ENCODE measurements around the gene LRRC75A. TPM values are rescaled to one million over a fixed set of nuclear protein-coding genes. Genes with fewer than 3 reads are reported as not detected.

Gene LRRC75A
- total RNA-seq, 1 experiment from 2014 or later = 2.8 TPM

- Histone ChIP-seq H3K27ac (ENCODE audit: low read depth, low read length, poor library complexity, severe bottlenecking) (no peak overlapping the region), H3K9me3 (ENCODE audit: low read depth, low read length, poor library complexity, severe bottlenecking) (no peaks in the 10 kb centered on the region), H3K36me3 (ENCODE audit: insufficient read depth, low read length, poor library complexity, severe bottlenecking) (no peaks in the 10 kb centered on the region), H3K27me3 (replicated peaks; ENCODE audit: insufficient read depth, low read depth, low read length, poor library complexity) (no peaks in the 10 kb centered on the region), H3K4me1 (ENCODE audit: insufficient read depth, low read length, poor library complexity, severe bottlenecking) (peaks cover 29% of the 10 kb centered on the region), H3K4me3 (ENCODE audit: low read depth, low read length, poor library complexity, severe bottlenecking) (no peak overlapping the region)
- intact Hi-C loops (cut with micrococcal nuclease; ENCODE audit: unreplicated experiment) = no loop called here
- DNase-seq (ENCODE audit: low spot score) = no peak
- no TSS peak for BruUV-seq (replicated peaks)
- CTCF ChIA-PET = no interaction called here
- TF ChIP-seq CTCF (conservative IDR thresholded peaks at IDR 0.05; ENCODE audit: low read depth, low read length) = no peak
- no peak for TF ChIP-seq EZH2 (IDR thresholded peaks at IDR 0.05; ENCODE audit: borderline replicate concordance, low read depth, low read length, poor library complexity, severe bottlenecking)
- POLR2A ChIA-PET (ENCODE audit: low non-redundant PET) = no interaction called here
These were observed 9.7 kb downstream of the LRRC75A start for GRCh38 chr17:16482253-16482652.

DNA sequence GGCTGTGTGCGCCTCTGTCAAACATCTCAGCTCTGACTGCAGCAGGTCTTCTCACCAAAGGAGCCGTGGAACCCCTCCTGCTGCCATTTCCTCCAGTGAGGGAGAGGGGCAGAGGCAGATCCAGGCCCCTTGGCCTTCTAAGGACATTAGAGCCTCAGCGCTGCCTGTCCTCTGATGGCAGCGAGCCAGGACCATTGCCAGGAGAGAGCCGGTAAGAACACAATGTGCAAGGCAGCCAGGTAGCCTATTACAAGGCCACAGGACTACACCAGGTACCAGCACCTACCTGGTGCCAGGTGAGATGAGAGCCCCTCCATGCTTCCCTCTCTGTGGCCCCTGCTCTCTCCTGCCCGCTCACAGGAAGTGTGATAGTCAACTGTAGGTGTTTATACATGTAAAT is 11.0 kb downstream of the LRRC75A start:
- H3K4me3 ChIP-seq (ENCODE audit: low read depth, low read length, poor library complexity, severe bottlenecking) = no peak overlapping the region
- peaks cover 17% of the 10 kb centered on the region for H3K4me1 ChIP-seq (ENCODE audit: insufficient read depth, low read length, poor library complexity, severe bottlenecking)
- no peaks in the 10 kb centered on the region for H3K36me3 ChIP-seq (ENCODE audit: insufficient read depth, low read length, poor library complexity, severe bottlenecking)
- no peaks in the 10 kb centered on the region for H3K27me3 ChIP-seq (replicated peaks; ENCODE audit: insufficient read depth, low read depth, low read length, poor library complexity)
- H3K9me3 ChIP-seq (ENCODE audit: low read depth, low read length, poor library complexity, severe bottlenecking) = no peaks in the 10 kb centered on the region
- POLR2A ChIA-PET (ENCODE audit: low non-redundant PET) = no interaction called here
- CTCF ChIA-PET = interaction anchor here (0.6 kb wide), 1 partner anchor 262 kb away, joined by 3 read pairs; no protein-coding TSS in a partner anchor
- TF ChIP-seq CTCF (conservative IDR thresholded peaks at IDR 0.05; ENCODE audit: low read depth, low read length) = no peak
- TF ChIP-seq EZH2 (IDR thresholded peaks at IDR 0.05; ENCODE audit: borderline replicate concordance, low read depth, low read length, poor library complexity, severe bottlenecking) = no peak
- no peak for DNase-seq (ENCODE audit: low spot score)
- no peak overlapping the region for H3K27ac ChIP-seq (ENCODE audit: low read depth, low read length, poor library complexity, severe bottlenecking)
- BruUV-seq (replicated peaks) = no TSS peak
- intact Hi-C loops (cut with micrococcal nuclease; ENCODE audit: unreplicated experiment) = no loop called here

- BruUV-seq (replicated peaks) = no TSS peak
- Histone ChIP-seq H3K27ac (ENCODE audit: low read depth, low read length, poor library complexity, severe bottlenecking) (no peak overlapping the region), H3K9me3 (ENCODE audit: low read depth, low read length, poor library complexity, severe bottlenecking) (no peaks in the 10 kb centered on the region), H3K27me3 (replicated peaks; ENCODE audit: insufficient read depth, low read depth, low read length, poor library complexity) (no peaks in the 10 kb centered on the region), H3K4me3 (ENCODE audit: low read depth, low read length, poor library complexity, severe bottlenecking) (no peak overlapping the region), H3K4me1 (ENCODE audit: insufficient read depth, low read length, poor library complexity, severe bottlenecking) (peaks cover under 1% of the 10 kb centered on the region), H3K36me3 (ENCODE audit: insufficient read depth, low read length, poor library complexity, severe bottlenecking) (no peaks in the 10 kb centered on the region)
- no peak for DNase-seq (ENCODE audit: low spot score)
- CTCF ChIA-PET = no interaction called here
- no peak for TF ChIP-seq CTCF (conservative IDR thresholded peaks at IDR 0.05; ENCODE audit: low read depth, low read length)
- TF ChIP-seq EZH2 (IDR thresholded peaks at IDR 0.05; ENCODE audit: borderline replicate concordance, low read depth, low read length, poor library complexity, severe bottlenecking) = no peak
- intact Hi-C loops (cut with micrococcal nuclease; ENCODE audit: unreplicated experiment) = no loop called here
- POLR2A ChIA-PET (ENCODE audit: low non-redundant PET) = no interaction called here
These were observed 12.7 kb downstream of the LRRC75A start for GRCh38 chr17:16479264-16479663.

Measured in A673 (cell line).